ENCODE measurements around the gene CBX4. TPM values are rescaled to one million over a fixed set of nuclear protein-coding genes. Genes with fewer than 3 reads are reported as not detected.

The CBX4 gene
- total RNA-seq, 2 experiments from 2014 or later, result 8.0 to 10.0 TPM

DNA sequence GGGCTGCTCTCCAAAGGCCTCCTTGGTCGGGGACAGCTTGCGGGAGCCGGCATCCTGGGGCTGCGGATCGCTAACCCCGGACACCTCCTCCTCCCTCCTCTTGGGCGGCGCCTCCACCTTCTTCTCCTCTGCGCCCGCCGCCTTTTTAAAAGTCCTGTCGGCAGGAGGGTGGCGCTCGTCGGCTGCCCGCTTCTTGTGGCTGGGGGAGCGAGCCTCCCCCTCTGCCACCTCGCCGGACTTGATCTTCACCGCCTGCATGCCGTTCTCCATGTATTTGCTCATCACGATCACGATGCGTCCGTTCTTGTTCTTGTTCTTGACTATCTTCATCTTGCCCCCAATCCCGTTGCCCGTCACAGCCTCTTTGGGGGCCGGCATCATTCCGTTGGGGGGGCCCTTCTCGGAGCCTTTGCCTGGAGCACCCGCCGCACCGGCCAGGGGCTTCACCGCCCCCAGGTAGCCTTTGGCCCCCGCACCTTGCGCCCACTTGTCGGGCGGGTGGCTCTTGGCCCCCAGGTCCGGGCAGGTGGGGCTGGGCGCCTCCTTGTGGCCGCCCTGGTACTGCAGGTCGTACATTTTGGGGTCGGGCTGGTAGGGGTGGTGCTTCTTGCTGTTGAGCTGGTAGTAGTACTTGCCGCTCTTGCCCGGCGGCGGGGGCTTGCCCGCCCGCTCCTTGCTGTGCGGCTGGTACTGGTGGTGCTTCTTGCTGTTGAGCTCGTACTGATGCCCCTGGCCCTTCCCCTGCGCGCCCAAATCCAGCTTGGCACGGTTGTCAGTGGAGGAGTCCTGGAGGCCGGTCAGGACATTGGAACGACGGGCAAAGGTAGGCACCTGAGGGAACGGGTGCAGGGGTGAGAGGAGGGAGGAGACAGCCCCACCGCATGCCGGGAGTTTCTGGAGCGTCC lies 4.4 kb downstream of the CBX4 start:
- CTCF ChIA-PET, result interaction anchor here (0.8 to 3.9 kb wide), 10 partner anchors 9 to 87 kb away, joined by 3 to 22 read pairs (median 4); partner anchors contain the start of gene CBX8
- POLR2A ChIA-PET, result no interaction called here

DNA sequence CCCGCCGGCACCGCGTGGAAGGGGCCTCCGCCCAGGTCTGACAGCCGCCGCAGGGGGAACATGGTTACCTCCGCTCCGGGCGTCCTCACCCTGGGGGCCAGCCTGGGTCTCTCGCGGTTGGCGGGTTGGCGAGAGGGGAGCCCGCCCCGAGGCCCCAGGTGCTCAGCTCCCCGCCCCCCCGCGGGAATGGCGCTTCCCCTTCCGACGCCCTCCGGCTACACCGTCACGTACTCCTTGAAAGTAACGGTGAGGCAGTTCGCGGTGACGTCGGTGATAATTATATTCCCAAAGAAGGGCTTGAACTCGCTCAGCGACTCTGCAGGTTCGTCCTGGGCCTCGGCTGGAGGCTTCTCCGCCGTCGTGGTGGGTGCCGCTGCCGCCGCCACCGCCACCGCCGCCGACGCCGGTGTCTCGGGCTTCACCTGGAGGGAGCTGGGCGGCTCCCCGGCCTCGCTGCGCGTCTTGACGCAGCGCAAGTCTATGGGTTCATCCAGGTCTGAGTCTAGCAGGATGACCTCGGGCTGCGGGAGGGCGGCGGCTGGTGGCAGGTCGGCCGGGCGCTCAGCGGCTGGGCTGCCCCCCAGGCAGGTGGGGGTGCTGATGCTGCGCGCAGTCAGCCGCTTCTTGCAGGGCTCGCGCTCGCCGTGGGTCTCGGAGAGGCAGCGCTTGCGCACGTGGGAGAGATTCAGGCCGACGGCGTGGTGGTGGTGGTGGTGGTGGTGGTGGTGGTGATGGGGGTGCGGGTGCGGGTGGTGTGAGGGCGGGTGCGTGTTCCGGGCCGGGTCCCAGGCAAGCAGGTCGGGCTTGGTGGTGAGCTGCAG lies 5.3 kb downstream of the CBX4 start:
- ChIA-PET POLR2A (no interaction called here), CTCF (interaction anchor here (0.5 to 3.9 kb wide), 8 partner anchors 10 to 88 kb away, joined by 3 to 22 read pairs (median 3); partner anchors contain the start of gene CBX8)

DNA sequence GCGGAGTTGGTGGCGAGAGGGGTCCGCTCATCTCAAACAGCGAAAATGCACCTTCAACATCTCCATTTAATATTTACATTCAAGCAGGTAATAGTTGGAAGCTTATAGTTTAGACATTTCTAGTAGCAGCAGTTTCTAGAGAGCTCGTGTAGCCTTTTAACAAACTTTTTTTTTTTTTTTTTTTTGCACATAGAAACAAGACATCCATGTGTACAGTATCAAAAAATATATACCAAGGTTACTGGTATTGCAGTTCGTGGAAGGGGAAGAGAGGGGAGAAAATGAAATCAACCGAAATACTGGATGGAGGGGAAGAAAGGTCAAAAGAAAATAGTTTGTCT lies 6.2 kb downstream of the CBX4 start:
- POLR2A ChIA-PET, result interaction anchor here (0.6 kb wide), 2 partner anchors 22 to 33 kb away, joined by 4 to 11 read pairs; no protein-coding TSS in a partner anchor
- CTCF ChIA-PET, result interaction anchor here (1.0 to 1.9 kb wide), 3 partner anchors 18 to 36 kb away, joined by 3 to 8 read pairs (median 3); partner anchors contain the start of gene CBX8

DNA sequence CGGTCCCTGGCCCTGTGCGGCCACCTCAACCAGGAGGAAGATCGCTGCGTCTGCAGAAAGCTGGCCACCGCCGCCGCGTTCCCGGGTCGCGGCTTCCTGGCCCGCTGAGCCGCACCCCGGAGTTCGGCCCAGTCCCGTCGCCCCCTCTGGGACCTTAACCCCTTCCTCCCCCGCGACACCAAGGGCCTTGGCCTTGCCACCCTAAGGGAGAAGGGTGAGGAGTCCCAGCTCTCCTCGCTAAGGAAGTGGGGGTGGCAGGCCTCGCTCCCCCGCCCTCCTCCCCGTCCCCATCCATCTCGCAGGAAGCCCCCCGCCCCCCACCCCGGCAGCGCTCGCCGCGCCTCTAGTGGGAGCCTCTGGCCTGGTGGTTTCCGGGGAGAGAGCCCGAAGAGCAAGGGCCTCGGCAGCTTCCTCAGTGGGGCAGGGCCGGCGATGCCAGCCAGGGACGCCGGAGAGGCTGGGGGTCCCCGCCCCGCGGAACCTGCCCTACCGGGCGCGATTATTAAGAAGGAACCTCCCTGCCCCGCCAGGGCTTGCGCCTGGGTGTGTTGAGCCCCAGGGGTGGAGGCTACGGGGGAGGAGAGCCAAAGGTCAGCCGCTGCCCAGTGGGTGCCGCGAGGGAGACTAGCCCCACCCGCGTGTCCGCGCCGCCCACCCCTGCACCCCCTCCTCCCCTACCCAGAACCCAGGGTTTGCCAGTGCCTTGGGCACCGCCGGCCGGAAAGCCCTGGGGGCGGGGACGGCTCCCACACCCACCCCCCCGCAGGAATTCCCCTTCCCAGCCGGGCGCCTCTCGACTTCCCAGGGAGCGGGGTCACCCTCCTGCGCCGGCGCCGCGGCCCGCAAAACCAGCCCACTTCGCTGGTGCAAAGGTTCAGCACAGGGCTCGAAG lies 6.8 kb downstream of the CBX4 start:
- CTCF ChIA-PET, result interaction anchor here (1.9 kb wide), 1 partner anchor 21 kb away, joined by 8 read pairs; no protein-coding TSS in a partner anchor

DNA sequence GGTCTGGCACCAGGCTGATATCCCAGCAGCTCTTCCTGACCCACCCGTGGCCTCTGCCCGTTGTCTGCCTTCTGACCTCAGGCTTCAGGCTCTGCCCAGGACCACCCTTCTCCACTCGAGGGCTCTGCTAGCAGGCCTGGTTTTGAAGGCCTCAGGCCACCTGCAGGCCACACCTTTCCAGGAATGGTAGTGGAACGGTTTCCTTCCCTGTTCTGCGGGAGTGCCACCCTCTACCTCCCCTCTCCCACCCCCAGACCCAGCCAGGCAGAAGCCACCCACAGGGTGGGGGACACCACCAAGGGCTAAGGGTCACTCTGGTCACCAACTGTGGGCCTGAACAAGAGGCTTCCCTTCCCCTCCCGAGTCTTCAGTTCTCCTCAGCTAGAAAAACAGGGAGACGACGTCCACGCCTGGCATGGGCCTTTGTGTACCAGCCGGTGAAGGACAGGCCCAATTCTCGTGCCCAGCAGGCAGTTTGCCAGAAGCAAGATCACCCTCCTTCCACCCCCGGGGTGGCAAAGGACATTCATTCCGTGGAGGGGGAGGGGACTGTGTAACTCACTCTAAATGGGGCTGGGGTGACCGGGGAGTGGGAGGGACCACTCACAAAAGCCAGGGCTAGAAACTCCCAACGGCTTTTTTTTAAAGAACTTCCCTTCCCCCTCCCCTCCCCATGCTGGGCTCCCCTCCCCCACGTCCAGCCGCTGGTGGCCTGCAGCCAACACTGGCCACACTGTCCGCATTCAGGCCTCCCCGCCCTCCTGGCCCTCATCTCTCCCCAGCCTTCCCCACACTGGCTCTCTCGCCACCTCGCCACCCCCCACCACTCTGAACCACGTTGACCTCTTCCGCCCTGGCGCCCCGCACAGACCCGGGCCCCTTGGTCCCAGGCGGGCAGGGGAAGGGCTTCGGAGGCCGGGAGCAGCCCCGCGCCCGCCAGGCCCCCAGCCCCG lies 7.7 kb downstream of the CBX4 start:
- ChIA-PET CTCF (interaction anchor here (1.1 to 1.9 kb wide), 2 partner anchors 10 to 20 kb away, joined by 4 to 8 read pairs; no protein-coding TSS in a partner anchor), POLR2A (no interaction called here)

More for the DNA sequence above, 6.8 kb downstream of the CBX4 start:
- POLR2A ChIA-PET, result interaction anchor here (0.6 kb wide), 2 partner anchors 21 to 32 kb away, joined by 4 to 11 read pairs; no protein-coding TSS in a partner anchor

DNA sequence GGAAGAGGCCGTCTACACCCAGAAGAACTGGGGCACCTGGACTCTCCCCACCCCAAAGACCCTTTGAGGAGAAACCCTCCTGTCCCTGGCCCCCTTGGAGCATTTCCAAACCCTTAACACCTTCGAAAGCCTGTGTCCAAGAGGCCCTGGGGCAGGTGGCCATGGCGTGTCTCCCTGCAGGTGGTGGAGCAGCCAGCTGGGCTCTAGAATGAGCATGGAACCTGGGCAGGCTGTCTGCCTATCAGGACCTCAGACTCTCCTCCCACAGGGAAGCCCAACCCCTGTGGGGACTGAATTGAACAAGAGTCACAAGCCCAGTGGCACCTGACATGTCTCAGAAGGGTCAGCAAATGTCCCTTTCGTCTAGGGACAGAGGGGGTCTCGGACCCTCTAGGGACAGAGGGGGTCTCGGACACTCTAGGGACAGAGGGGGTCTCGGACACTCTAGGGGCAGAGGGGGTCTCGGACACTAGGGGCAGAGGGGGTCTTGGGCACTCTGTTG lies 8.4 kb downstream of the CBX4 start:
- ChIA-PET CTCF (interaction anchor here (1.1 kb wide), 1 partner anchor 10 kb away, joined by 4 read pairs; no protein-coding TSS in a partner anchor), POLR2A (no interaction called here)

DNA sequence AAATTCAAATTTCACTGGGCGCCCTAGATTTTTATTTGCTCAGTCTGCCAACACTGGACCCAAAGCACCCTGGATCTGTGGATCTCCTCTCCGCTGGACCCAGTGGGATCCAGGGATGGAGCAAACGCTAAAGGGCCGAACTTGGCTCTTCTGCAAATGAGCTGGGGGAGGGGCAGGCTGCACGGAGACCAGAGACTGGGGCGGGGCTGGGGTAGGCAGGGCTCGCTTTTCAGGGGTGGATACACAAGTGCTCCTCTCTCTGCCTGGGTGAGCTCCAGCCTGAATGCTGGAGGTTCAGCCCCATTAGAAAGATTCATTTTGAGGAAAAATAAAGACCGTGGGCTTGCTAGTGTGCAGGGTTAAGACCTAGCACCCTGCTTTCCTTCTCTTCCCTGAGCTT lies 8.9 kb downstream of the CBX4 start:
- ChIA-PET CTCF (interaction anchor here (1.1 kb wide), 1 partner anchor 11 kb away, joined by 4 read pairs; no protein-coding TSS in a partner anchor), POLR2A (no interaction called here)

DNA sequence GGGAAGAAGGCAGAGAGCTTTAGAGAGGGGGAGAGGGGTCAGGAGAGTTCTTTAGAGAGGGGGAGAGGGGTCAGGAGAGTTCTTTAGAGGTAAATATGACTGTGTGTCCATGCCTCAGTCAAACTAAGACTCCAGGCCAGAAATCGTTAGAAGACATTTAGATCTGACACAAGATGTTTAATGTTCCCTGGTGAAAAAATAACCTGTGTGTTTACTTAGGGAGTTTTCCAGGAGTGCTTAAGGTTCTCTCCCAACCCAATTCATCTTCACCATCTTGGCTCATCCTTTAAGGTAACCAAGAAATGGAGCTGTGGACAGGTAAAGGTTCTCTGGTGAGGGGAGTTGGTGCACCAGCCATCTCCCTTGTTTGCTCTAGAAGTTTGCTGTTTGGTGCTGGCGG lies 9.8 kb downstream of the CBX4 start:
- ChIA-PET CTCF (no interaction called here), POLR2A (no interaction called here)

DNA sequence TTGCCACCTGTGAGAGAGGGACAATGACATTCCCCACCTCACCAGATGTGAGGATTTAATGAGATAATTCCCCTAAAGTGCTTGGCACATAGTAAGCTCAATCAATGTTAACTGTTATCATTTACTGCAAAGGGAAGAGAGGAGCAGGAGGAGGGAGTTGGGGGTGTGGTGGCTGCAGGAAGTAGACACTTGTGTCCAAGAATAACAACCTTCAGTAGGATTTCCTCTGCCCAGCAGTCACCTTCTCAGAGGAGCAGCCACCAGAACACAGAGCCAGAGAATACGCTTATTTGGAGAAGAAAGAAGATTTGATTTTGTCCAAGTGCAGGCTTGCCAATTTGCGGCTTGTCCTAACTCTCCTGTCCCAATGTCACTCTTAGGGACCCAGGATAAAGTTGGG lies 10.2 kb downstream of the CBX4 start:
- CTCF ChIA-PET, result interaction anchor here (1.4 kb wide), 1 partner anchor 21 kb away, joined by 4 read pairs; no protein-coding TSS in a partner anchor
- POLR2A ChIA-PET, result no interaction called here

DNA sequence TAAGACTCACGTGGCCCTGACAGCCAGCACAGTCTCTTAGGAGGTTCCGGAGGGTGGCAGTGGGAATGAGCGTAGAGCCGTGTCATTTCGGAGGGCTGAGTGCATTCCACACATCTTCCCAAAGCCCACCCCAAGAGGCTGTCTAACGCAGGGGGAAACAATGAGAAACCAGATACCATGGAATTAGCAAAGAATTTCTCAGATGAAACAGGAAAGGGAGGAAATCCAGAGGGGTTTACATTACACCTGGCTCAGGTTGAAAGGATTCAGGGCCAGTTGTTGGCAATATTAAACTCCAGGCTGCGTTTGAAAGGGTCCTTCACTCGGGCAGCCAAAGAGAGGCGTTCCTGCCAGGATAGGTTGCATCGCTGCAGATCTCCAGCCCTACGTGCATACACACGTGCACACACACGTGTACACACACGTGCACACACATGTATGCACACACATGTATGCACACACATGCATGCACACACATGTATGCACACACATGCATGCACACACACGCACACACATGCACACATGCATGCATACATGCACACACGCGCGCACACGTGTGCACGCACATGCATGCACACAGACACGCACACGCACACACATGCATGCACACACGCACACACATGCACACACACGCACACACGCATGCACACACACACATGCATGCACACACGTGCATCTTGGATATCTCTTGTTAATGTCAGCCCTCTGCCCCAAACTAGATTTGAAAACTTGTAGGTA lies 12.2 kb downstream of the CBX4 start:
- ChIA-PET CTCF (interaction anchor here (1.0 to 1.1 kb wide), 2 partner anchors 9 to 17 kb away, joined by 3 read pairs; no protein-coding TSS in a partner anchor), POLR2A (no interaction called here)

DNA sequence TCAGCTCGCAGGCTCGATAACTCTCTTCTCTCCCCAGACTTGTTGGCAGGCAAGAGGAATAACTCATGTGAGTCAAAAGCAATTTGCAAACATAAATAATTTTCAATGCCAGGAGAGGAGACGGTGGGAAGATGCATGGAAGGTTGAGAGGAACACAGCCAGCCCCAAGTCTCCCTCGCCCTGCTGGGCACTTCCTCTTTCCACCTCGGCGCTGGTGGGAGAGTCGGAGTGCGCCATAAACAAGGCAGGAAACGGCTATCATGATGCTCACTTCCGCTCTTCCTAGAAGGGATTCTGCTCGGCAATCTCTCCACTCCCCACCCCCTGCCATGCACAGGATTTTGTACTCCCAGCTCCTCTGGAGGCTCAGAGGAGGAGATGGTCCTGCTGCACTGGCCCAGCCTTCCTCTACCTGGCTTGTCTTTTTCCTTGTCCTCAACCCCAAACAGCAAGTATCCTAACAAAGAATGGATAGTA lies 13.0 kb downstream of the CBX4 start:
- POLR2A ChIA-PET, result no interaction called here
- CTCF ChIA-PET, result interaction anchor here (1.0 to 1.1 kb wide), 2 partner anchors 8 to 18 kb away, joined by 3 read pairs; no protein-coding TSS in a partner anchor

DNA sequence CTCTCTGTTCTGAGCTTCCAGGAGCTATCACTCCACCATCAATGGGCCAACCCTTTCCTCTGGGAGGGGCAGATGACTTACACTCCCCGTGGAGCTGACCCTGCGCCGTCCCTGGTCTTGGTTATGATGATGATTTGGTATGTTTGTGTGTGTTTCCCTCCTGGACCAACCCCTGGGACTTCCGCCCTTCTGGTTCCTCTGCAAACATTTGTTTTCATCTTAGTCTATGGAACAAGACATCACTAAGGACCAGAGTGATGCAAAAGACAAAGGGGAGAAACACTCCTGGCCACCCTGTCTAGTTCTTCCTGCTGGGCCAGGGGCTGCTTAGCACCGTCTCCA lies 13.7 kb downstream of the CBX4 start:
- ChIA-PET POLR2A (no interaction called here), CTCF (interaction anchor here (1.0 kb wide), 1 partner anchor 8 kb away, joined by 3 read pairs; no protein-coding TSS in a partner anchor)

DNA sequence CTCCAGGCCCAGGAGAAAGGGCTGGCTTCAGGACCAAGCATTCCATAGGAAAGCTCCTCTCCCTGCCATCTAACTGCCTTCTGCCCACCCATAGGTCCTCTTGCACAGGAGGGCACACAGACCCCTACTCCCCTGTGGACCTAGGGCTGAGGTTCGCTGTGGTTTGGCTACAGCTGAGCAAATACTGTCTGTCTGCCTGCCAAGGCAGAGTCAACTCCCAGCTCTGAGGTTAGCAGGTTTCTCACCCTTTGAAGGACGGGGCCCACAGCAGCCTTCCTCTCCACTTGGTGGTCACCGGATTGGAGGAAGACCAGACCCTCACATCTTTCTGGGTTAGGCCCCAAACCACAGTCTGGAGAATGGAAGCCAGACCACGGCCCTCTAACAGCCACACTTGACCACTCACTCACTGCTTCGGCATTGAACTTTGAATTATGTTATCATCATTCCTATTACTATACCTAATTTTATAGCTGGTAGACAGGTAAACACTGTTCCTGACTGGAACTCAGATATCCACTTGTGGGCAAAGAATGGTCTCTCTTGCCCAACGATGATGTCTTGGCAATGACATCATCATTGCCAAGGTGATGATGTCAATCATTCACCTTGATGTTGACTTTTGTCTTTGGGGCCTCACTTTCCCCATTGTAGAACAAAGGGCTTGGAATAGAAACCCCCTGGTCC lies 14.2 kb downstream of the CBX4 start:
- ChIA-PET CTCF (no interaction called here), POLR2A (no interaction called here)

DNA sequence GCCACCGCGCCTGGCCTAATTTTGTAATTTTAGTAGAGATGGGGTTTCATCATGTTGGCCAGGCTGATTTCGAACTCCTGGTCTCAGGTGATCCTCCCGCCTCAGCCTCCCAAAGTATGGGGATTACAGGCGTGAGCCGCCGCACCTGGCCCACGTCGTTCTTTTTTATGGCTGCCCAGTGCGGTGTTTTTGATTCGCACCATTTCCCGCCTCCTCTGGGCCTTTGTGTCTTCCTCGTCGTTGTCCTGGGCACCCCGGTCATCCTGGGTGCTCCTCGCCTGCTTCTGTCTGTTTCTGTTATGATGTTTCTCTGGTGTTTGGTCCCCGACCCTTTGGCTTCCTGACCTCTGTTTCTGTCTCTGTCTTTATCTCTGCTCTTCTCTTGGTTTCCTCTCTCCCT lies 15.0 kb downstream of the CBX4 start:
- ChIA-PET POLR2A (no interaction called here), CTCF (no interaction called here)

DNA sequence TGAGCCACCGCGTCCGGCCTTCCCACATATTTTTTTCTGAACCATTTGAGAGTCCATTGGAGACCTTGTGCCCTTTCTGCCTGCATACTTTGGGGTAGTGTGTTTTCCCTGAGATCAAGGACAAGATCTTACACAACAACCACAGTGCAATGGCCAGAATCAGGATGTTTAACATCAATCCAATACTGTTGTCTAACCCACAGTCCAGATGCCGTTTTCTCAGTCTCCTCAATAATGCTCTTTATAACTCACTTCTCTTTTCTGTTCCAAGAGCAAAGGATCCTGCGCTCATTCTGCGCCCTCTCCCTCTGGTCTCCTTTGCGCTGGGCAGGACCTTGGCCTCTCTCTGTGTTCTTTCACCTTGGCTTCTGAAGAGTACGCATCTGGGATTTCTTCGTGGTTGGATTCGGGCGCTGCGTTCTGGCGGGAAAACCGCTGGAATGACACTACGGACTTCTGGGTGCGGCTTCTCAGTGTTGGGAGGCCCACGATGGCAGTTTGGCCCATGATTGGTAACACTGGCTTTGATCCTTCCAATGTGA lies 16.6 kb downstream of the CBX4 start:
- POLR2A ChIA-PET, result no interaction called here
- CTCF ChIA-PET, result no interaction called here

Measured in activated CD8-positive, alpha-beta memory T cell treated with anti-CD3 and anti-CD28 coated beads for 36 hours (primary cell).